NT2/D1 (cell line): ENCODE measurements around the gene GAS2L1.

Experiments
- DNase-seq: peaks from one replicate; pipeline ENCODE4 v3.0.0-alpha.2; 2011; ENCODE audit warnings: low read depth, low spot score
- H3K27me3 ChIP-seq: 2 replicates; pipeline ENCODE4 v1.6.0; 2011; ENCODE audit warnings: mild to moderate bottlenecking; ENCODE audit not compliant: insufficient read length, insufficient read depth
- H3K36me3 ChIP-seq: 2 replicates; pipeline ENCODE4 v1.6.1; 2011; ENCODE audit warnings: mild to moderate bottlenecking, low read length, mixed read lengths; ENCODE audit not compliant: insufficient read depth, insufficient read length
- H3K4me1 ChIP-seq: 2 replicates; pipeline ENCODE4 v1.5.1; 2011; ENCODE audit not compliant: insufficient read depth, insufficient read length
- H3K4me3 ChIP-seq: 2 replicates; pipeline ENCODE4 v1.5.1; 2011; ENCODE audit warnings: low read depth; ENCODE audit not compliant: insufficient read length
- H3K9ac ChIP-seq: 2 replicates; pipeline ENCODE4 v1.6.0; 2011; ENCODE audit warnings: low read depth; ENCODE audit not compliant: insufficient read length
- H3K9me3 ChIP-seq: 2 replicates; pipeline ENCODE4 v1.5.1; 2011; ENCODE audit warnings: mild to moderate bottlenecking, low read length; ENCODE audit not compliant: insufficient read depth
- SUZ12 ChIP-seq: IDR thresholded peaks from 2 replicates; pipeline ENCODE4 v1.6.1; 2011; ENCODE audit not compliant: insufficient read length, insufficient read depth; ENCODE audit errors: extremely low read depth
- YY1 ChIP-seq: IDR thresholded peaks from 2 replicates; pipeline ENCODE4 v1.6.1; 2011; ENCODE audit not compliant: insufficient read length, insufficient read depth
- ZNF274 ChIP-seq: IDR thresholded peaks from 2 replicates; pipeline ENCODE4 v1.6.1; 2011; ENCODE audit warnings: mild to moderate bottlenecking, low read depth, low read length

GAS2L1 gene

GRCh38 chr22:29277927-29278326 is 28.5 kb upstream of the GAS2L1 start:
- no peak for DNase-seq
- TF ChIP-seq YY1 (no peak), ZNF274 (no peak), SUZ12 (no peak)
- Histone ChIP-seq H3K9ac (no peak overlapping the region), H3K36me3 (peaks cover 80% of the 10 kb centered on the region), H3K4me3 (no peak overlapping the region), H3K9me3 (no peaks in the 10 kb centered on the region), H3K4me1 (peaks cover 5% of the 10 kb centered on the region), H3K27me3 (no peaks in the 10 kb centered on the region)

GRCh38 chr22:29284196-29284595 is 22.3 kb upstream of the GAS2L1 start:
- TF ChIP-seq YY1 (no peak), SUZ12 (no peak), ZNF274 (no peak)

GRCh38 chr22:29288837-29289236 is 17.6 kb upstream of the GAS2L1 start:
- Histone ChIP-seq H3K4me1 (no peaks in the 10 kb centered on the region), H3K9me3 (no peaks in the 10 kb centered on the region), H3K27me3 (no peaks in the 10 kb centered on the region), H3K4me3 (no peak overlapping the region), H3K9ac (no peak overlapping the region), H3K36me3 (peaks cover 94% of the 10 kb centered on the region)
- TF ChIP-seq ZNF274: no peak
- no peak for TF ChIP-seq YY1
- no peak for TF ChIP-seq SUZ12
- DNase-seq: no peak

More at GRCh38 chr22:29284196-29284595, 22.3 kb upstream of the GAS2L1 start:
- H3K27me3 ChIP-seq: no peaks in the 10 kb centered on the region
- no peaks in the 10 kb centered on the region for H3K4me1 ChIP-seq
- DNase-seq: no peak
- H3K9me3 ChIP-seq: no peaks in the 10 kb centered on the region
- H3K36me3 ChIP-seq: peaks cover 77% of the 10 kb centered on the region
- no peak overlapping the region for H3K4me3 ChIP-seq
- no peak overlapping the region for H3K9ac ChIP-seq

GRCh38 chr22:29290061-29290460 is 16.4 kb upstream of the GAS2L1 start:
- H3K4me1 ChIP-seq: no peaks in the 10 kb centered on the region
- TF ChIP-seq YY1 (no peak), SUZ12 (no peak), ZNF274 (no peak)
- no peak overlapping the region for H3K4me3 ChIP-seq
- H3K9ac ChIP-seq: no peak overlapping the region
- H3K9me3 ChIP-seq: no peaks in the 10 kb centered on the region
- H3K27me3 ChIP-seq: no peaks in the 10 kb centered on the region
- DNase-seq: no peak
- H3K36me3 ChIP-seq: peaks cover 92% of the 10 kb centered on the region

GRCh38 chr22:29291215-29291614 is 15.2 kb upstream of the GAS2L1 start:
- no peaks in the 10 kb centered on the region for H3K9me3 ChIP-seq
- H3K27me3 ChIP-seq: no peaks in the 10 kb centered on the region
- H3K4me3 ChIP-seq: no peak overlapping the region
- no peaks in the 10 kb centered on the region for H3K4me1 ChIP-seq
- H3K9ac ChIP-seq: no peak overlapping the region
- no peak for DNase-seq
- H3K36me3 ChIP-seq: peaks cover 94% of the 10 kb centered on the region
- TF ChIP-seq SUZ12 (no peak), YY1 (no peak), ZNF274 (no peak)

- TF ChIP-seq SUZ12: no peak
- no peak for TF ChIP-seq ZNF274
- TF ChIP-seq YY1: no peak
- Histone ChIP-seq H3K9me3 (no peaks in the 10 kb centered on the region), H3K9ac (no peak overlapping the region), H3K4me3 (no peak overlapping the region), H3K4me1 (no peaks in the 10 kb centered on the region), H3K27me3 (no peaks in the 10 kb centered on the region), H3K36me3 (peaks cover 96% of the 10 kb centered on the region)
- DNase-seq: no peak
Observed at GRCh38 chr22:29292379-29292778, 14.1 kb upstream of the GAS2L1 start.

- no peak overlapping the region for H3K4me3 ChIP-seq
- no peaks in the 10 kb centered on the region for H3K9me3 ChIP-seq
- H3K36me3 ChIP-seq: peaks cover 64% of the 10 kb centered on the region
- H3K27me3 ChIP-seq: no peaks in the 10 kb centered on the region
- H3K9ac ChIP-seq: no peak overlapping the region
- TF ChIP-seq ZNF274: no peak
- TF ChIP-seq YY1: no peak
- no peak for TF ChIP-seq SUZ12
- H3K4me1 ChIP-seq: no peaks in the 10 kb centered on the region
- DNase-seq: no peak
Observed at GRCh38 chr22:29298641-29299040, 7.8 kb upstream of the GAS2L1 start.
